OCI-LY1 (cell line): ENCODE measurements around the gene HNRNPK.
A peak's percentile ranks its signal among the peaks of the same experiment; 100 is the strongest.
"Not testable (repeated sequence)": the region's sequence is repeated elsewhere in the genome, so short reads cannot be mapped to it uniquely, and the experiment has no call there.

ENCODE experiments used
- H2AFZ ChIP-seq: fragments of 200-600 bp; sonication (generic), shearing (Covaris generic); 2 replicates; pipeline ENCODE4 v1.6.0; 2014; ENCODE audit warnings: antibody characterized with exemption, mild to moderate bottlenecking, low read length
- H3F3A ChIP-seq: fragments of 200-600 bp; sonication (generic), shearing (Covaris generic); 2 replicates; pipeline ENCODE4 v1.6.0; 2014; ENCODE audit warnings: mild to moderate bottlenecking, antibody characterized with exemption, low read length, moderate library complexity; ENCODE audit not compliant: insufficient read depth
- H3K27ac ChIP-seq: fragments of 200-600 bp; sonication (generic); 2 replicates; pipeline ENCODE4 v1.5.1; 2014; ENCODE audit warnings: low read length, mixed run types, mild to moderate bottlenecking, low read depth; ENCODE audit not compliant: poor library complexity, severe bottlenecking
- H3K27me3 ChIP-seq: fragments of 200-600 bp; sonication (generic); 2 replicates; pipeline ENCODE4 v1.6.0; 2014; ENCODE audit warnings: antibody characterized with exemption, mild to moderate bottlenecking, low read length, moderate library complexity; ENCODE audit not compliant: insufficient read depth
- H3K36me3 ChIP-seq: fragments of 200-600 bp; sonication (generic); 2 replicates; pipeline ENCODE4 v1.6.1; 2014; ENCODE audit warnings: mild to moderate bottlenecking, antibody characterized with exemption, low read length, moderate library complexity, mixed read lengths; ENCODE audit not compliant: insufficient read depth
- H3K4me1 ChIP-seq: fragments of 200-600 bp; sonication (generic); 2 replicates; pipeline ENCODE4 v1.5.1; 2014; ENCODE audit warnings: mild to moderate bottlenecking, low read length, moderate library complexity; ENCODE audit not compliant: insufficient read depth, severe bottlenecking
- H3K4me2 ChIP-seq: fragments of 200-600 bp; sonication (generic), shearing (Covaris generic); 2 replicates; pipeline ENCODE4 v1.6.1; 2014; ENCODE audit warnings: low read length
- H3K4me3 ChIP-seq: fragments of 200-600 bp; sonication (generic); 2 replicates; pipeline ENCODE4 v1.5.1; 2014; ENCODE audit warnings: low read length, low read depth, mild to moderate bottlenecking, mixed read lengths; ENCODE audit not compliant: poor library complexity, severe bottlenecking
- H3K79me2 ChIP-seq: fragments of 200-600 bp; shearing (Covaris generic); 2 replicates; pipeline ENCODE4 v1.6.1; 2016; ENCODE audit warnings: mixed run types, low read length, mixed read lengths; ENCODE audit not compliant: insufficient read depth
- H3K9ac ChIP-seq: fragments of 200-600 bp; sonication (generic), shearing (Covaris generic); 2 replicates; pipeline ENCODE4 v1.6.1; 2014; ENCODE audit warnings: mild to moderate bottlenecking, low read length, mixed read lengths
- H3K9me2 ChIP-seq: fragments of 200-600 bp; sonication (generic), shearing (Covaris generic); 2 replicates; pipeline ENCODE4 v1.6.1; 2014; ENCODE audit warnings: low read depth, mild to moderate bottlenecking, low read length, mixed read lengths
- H3K9me3 ChIP-seq: fragments of 200-600 bp; shearing (Covaris generic); 2 replicates; pipeline ENCODE4 v1.6.1; 2014; ENCODE audit warnings: low read length, mixed read lengths
- H4K20me1 ChIP-seq: fragments of 200-600 bp; sonication (generic), shearing (Covaris generic); 2 replicates; pipeline ENCODE4 v1.6.0; 2016; ENCODE audit warnings: mild to moderate bottlenecking, low read length; ENCODE audit not compliant: insufficient read depth
- CTCF ChIP-seq: fragments of 200-600 bp; sonication (generic), shearing (Covaris generic); IDR thresholded peaks from 2 replicates; pipeline ENCODE4 v1.5.1; 2017; ENCODE audit warnings: mild to moderate bottlenecking, antibody characterized with exemption, low read length, moderate library complexity, mixed read lengths
- EZH2 ChIP-seq: fragments of 200-600 bp; sonication (generic), shearing (Covaris generic); IDR thresholded peaks from 2 replicates; pipeline ENCODE4 v1.8.0; 2017; ENCODE audit warnings: borderline replicate concordance, mixed run types, mild to moderate bottlenecking, antibody characterized with exemption, low read length, moderate library complexity, mixed read lengths

The HNRNPK gene

GRCh38 chr9:83956436-83957247 is 23.4 kb downstream of the HNRNPK start:
- Histone ChIP-seq H3F3A (no peaks in the 10 kb centered on the region), H3K79me2 (no peaks in the 10 kb centered on the region), H3K27ac (no peak overlapping the region), H3K9me3 (no peaks in the 10 kb centered on the region), H3K9ac (peak overlapping the region; percentile 85), H3K4me1 (peaks cover 33% of the 10 kb centered on the region), H3K4me2 (peak overlapping the region; percentile 76), H3K9me2 (no peaks in the 10 kb centered on the region), H2AFZ (peak overlapping the region; percentile 42), H3K36me3 (peaks cover 4% of the 10 kb centered on the region; the same call in 1 of the 2 replicates), H3K4me3 (peak overlapping the region; percentile 76), H3K27me3 (no peaks in the 10 kb centered on the region), H4K20me1 (no peaks in the 10 kb centered on the region)
- no peak for TF ChIP-seq EZH2
- TF ChIP-seq CTCF: no peak

- Histone ChIP-seq H3F3A (no peaks in the 10 kb centered on the region), H3K9me3 (no peaks in the 10 kb centered on the region), H3K27ac (no peak overlapping the region), H3K9ac (peak overlapping the region; percentile 85), H3K27me3 (no peaks in the 10 kb centered on the region), H3K4me1 (peaks cover 33% of the 10 kb centered on the region), H3K4me3 (peak overlapping the region; percentile 76), H4K20me1 (no peaks in the 10 kb centered on the region), H3K9me2 (no peaks in the 10 kb centered on the region), H3K4me2 (peak overlapping the region; percentile 76), H3K36me3 (peaks cover 4% of the 10 kb centered on the region; the same call in 1 of the 2 replicates), H2AFZ (peak overlapping the region; percentile 42; the same call in 1 of the 2 replicates), H3K79me2 (no peaks in the 10 kb centered on the region)
- no peak for TF ChIP-seq CTCF
Observed at GRCh38 chr9:83956086-83956435, 24.0 kb downstream of the HNRNPK start.

- H3K27me3 ChIP-seq, H3K79me2 ChIP-seq, H3K9me3 ChIP-seq, H3K4me2 ChIP-seq, H3K9ac ChIP-seq, H3K4me1 ChIP-seq, H3K9me2 ChIP-seq, H4K20me1 ChIP-seq, H2AFZ ChIP-seq, H3K27ac ChIP-seq, H3F3A ChIP-seq, H3K4me3 ChIP-seq: not testable (repeated sequence)
- peaks cover 15% of the 10 kb centered on the region for H3K36me3 ChIP-seq
Observed at GRCh38 chr9:83948096-83948495, 31.9 kb downstream of the HNRNPK start.
